B cell (primary cell): ENCODE measurements around the gene SALL4. TPM values are rescaled to one million over a fixed set of nuclear protein-coding genes. Genes with fewer than 3 reads are reported as not detected.

Source experiments
- ATAC-seq: fragments of 200-7000 bp; cut with Tn5 transposase; one replicate; pipeline ENCODE4 v1.10.0; 2021; ENCODE audit warnings: low read depth, mild to moderate bottlenecking, moderate number of reproducible peaks, moderate library complexity
- CTCF ChIA-PET: fragments of 350-600 bp; sonication (Branson Sonifier 250); formaldehyde crosslinking; loops from one replicate; lab custom pipeline; 2021; ENCODE audit warnings: antibody characterized with exemption, inconsistent platforms; lab: Charles Lee
- POLR2A ChIA-PET: fragments of 350-600 bp; sonication (Branson Sonifier 250); formaldehyde crosslinking; loops from one replicate; lab custom pipeline; 2021; ENCODE audit warnings: antibody characterized with exemption; lab: Charles Lee
- DNase-seq: peaks from one replicate; pipeline ENCODE4 v3.0.0; 2013
- H2AFZ ChIP-seq: 2 replicates; pipeline ENCODE4 v1.6.1; 2012; ENCODE audit warnings: mild to moderate bottlenecking, low read depth, low read length; ENCODE audit not compliant: insufficient read depth, poor library complexity, severe bottlenecking
- H3K27ac ChIP-seq, 2 donors: 1 replicate in 1 of 2; 2 replicates in 1 of 2; pipeline ENCODE4 v1.5.1; 2012 to 2013; ENCODE audit warnings: low read length in 2 of 2, mild to moderate bottlenecking in 2 of 2, moderate library complexity in 1 of 2
- H3K27me3 ChIP-seq, 4 experiments: fragments of 200-600 bp in 1 of 4; sonication (generic) in 1 of 4; replicated peaks in 1 of 4; 1 replicate in 2 of 4; 2 replicates in 2 of 4; pipeline versions ENCODE4 v1.6.1 to v1.7.0; 2013 to 2016; ENCODE audit warnings: low read length in 3 of 4, mild to moderate bottlenecking in 2 of 4, mixed read lengths in 1 of 4, moderate library complexity in 1 of 4; ENCODE audit not compliant: insufficient read depth in 4 of 4, control insufficient read depth in 3 of 4; ENCODE audit errors: control extremely low read depth in 1 of 4
- H3K36me3 ChIP-seq, 2 experiments: replicated peaks in 1 of 2; 1 replicate in 1 of 2; 2 replicates in 1 of 2; pipeline versions ENCODE4 v1.6.1 to v1.7.1; 2013; ENCODE audit warnings: low read length in 1 of 2; ENCODE audit not compliant: insufficient read depth in 2 of 2, control insufficient read depth in 1 of 2; ENCODE audit errors: control extremely low read depth in 1 of 2, extremely low read depth in 1 of 2
- H3K4me1 ChIP-seq, 2 donors: fragments of 200-600 bp in 1 of 2; sonication (generic) in 1 of 2; 1 replicate in 1 of 2; 2 replicates in 1 of 2; pipeline versions ENCODE4 v1.5.1 to v1.6.1; 2013 to 2017; ENCODE audit warnings: low read length in 2 of 2; ENCODE audit not compliant: control insufficient read depth in 2 of 2, insufficient read depth in 2 of 2
- H3K4me2 ChIP-seq: replicated peaks from 2 replicates; pipeline ENCODE3; 2012; ENCODE audit warnings: mild to moderate bottlenecking, low read depth, low read length; ENCODE audit not compliant: poor library complexity, severe bottlenecking
- H3K4me3 ChIP-seq, 5 experiments: fragments of 200-600 bp in 1 of 5; sonication (generic) in 1 of 5; 1 replicate in 3 of 5; 2 replicates in 2 of 5; pipeline versions ENCODE4 v1.5.1 to v1.7.0; 2011 to 2016; ENCODE audit warnings: low read length in 4 of 5, mild to moderate bottlenecking in 4 of 5, low read depth in 2 of 5, control low read depth in 1 of 5, moderate library complexity in 1 of 5; ENCODE audit not compliant: insufficient read depth in 1 of 5; ENCODE audit errors: control extremely low read depth in 1 of 5, extremely low read depth in 1 of 5
- H3K79me2 ChIP-seq: fragments of 200-600 bp; sonication (generic); one replicate; pipeline ENCODE4 v1.6.0; 2016; ENCODE audit warnings: low read length; ENCODE audit not compliant: control insufficient read depth, insufficient read depth
- H3K9ac ChIP-seq: fragments of 200-600 bp; sonication (generic); 2 replicates; pipeline ENCODE4 v1.6.1; 2017; ENCODE audit warnings: mild to moderate bottlenecking, low read length, moderate library complexity
- H3K9me3 ChIP-seq, 3 donors: one replicate each; pipeline versions ENCODE4 v1.6.1 to v1.7.1; 2013; ENCODE audit warnings: low read length in 2 of 3; ENCODE audit not compliant: control insufficient read depth in 2 of 3, insufficient read depth in 1 of 3; ENCODE audit errors: control extremely low read depth in 1 of 3
- H4K20me1 ChIP-seq: 2 replicates; pipeline ENCODE4 v1.6.0; 2012; ENCODE audit warnings: mild to moderate bottlenecking, low read length; ENCODE audit not compliant: insufficient read depth, control insufficient read depth, poor library complexity, severe bottlenecking
- H3K27ac Mint-ChIP-seq: one replicate; pipeline ENCODE4 v1.8.0; 2021; ENCODE audit warnings: mixed read lengths
- H3K27me3 Mint-ChIP-seq: one replicate; pipeline ENCODE4 v1.8.0; 2021; ENCODE audit warnings: mixed read lengths
- H3K4me1 Mint-ChIP-seq: one replicate; pipeline ENCODE4 v1.8.0; 2021; ENCODE audit warnings: mixed read lengths
- H3K4me3 Mint-ChIP-seq: one replicate; pipeline ENCODE4 v1.8.0; 2021; ENCODE audit warnings: mixed read lengths
- H3K9me3 Mint-ChIP-seq: one replicate; pipeline ENCODE4 v1.8.0; 2022; ENCODE audit warnings: mixed read lengths; ENCODE audit not compliant: insufficient read depth
- EZH2 ChIP-seq: IDR thresholded peaks from 2 replicates; pipeline ENCODE4 v1.6.1; 2012; ENCODE audit warnings: borderline replicate concordance, low read depth, mild to moderate bottlenecking, moderate library complexity, low read length; ENCODE audit not compliant: insufficient read depth, poor library complexity, severe bottlenecking
- WGBS: methylation state at CpG from one replicate; pipeline ENCODE4 v1.1.5; 2013; ENCODE audit warnings: missing lambda C conversion rate; ENCODE audit not compliant: insufficient coverage; 5-methylcytosine and 5-hydroxymethylcytosine counted together
- intact Hi-C: fragments of 100-400 bp; cut with micrococcal nuclease; formaldehyde crosslinking; loops from one replicate; pipeline ENCODE4 v1.10.0; 2022
- polyA minus RNA-seq: library from RNA; depleted of rRNA, polyadenylated mRNA; stranded (reverse); fragments of >200 nt; gene quantifications from 2 replicates; pipeline ENCODE4 v1.2.3, GENCODE V29; 2012
- polyA plus RNA-seq: library from polyadenylated mRNA; depleted of rRNA; stranded (reverse); fragments of >200 nt; gene quantifications from 2 replicates; pipeline ENCODE4 v1.2.3, GENCODE V29; 2012
- total RNA-seq, 2 donors: library from RNA; stranded (reverse); fragments of 120-200 nt in 1 of 2; gene quantifications; 1 replicate in 1 of 2; 2 replicates in 1 of 2; pipeline versions ENCODE4 v1.2.3 to v1.2.4, GENCODE V29; 2013 to 2022
- TF ChIP-seq, protein P1 (sequence below): fragments of 200-600 bp; IDR thresholded peaks from one replicate; pipeline ENCODE4 v1.8.0; 2022; ENCODE audit warnings: antibody characterized with exemption, mild to moderate bottlenecking

The SALL4 gene
- not detected in 2 replicates for total RNA-seq
- not detected for total RNA-seq (2013)
- 0.17 and 0.21 TPM in 2 replicates for polyA plus RNA-seq
- 0.07 TPM in 1 of 2 replicates, not detected in the other for polyA minus RNA-seq

DNA sequence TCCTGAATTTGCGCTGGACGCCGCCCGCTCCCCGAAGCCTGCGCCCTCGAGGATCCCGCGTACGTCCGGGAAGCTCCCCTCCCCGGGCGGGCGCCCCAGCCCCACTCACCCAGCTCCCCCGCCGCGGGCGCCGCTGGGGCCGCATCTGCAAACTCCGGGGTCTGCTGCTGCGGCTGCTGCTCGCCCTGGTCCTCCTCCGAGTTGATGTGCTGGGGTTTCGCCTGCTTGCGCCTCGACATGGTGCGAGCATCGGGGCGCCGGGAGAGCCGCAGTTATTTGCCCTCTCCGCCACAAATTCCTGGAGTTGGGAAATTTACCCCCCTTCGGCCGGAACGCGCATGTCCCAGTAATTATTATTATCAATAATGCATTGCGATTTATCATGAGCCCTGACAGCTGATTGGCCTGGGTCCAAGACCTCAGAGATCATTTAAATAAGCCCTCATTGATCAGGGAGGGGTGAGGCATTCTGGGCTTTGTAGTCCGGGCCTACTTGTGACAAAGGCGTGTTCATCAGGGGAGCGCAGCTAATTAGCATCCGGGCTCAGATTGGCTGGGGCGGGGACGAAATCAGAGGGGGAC lies at the start of gene SALL4:
Gene SALL4 (minus strand): TSS at position 352 of the 582 bp plus-strand sequence. CDS start 113 bp downstream, at position 239.
- intact Hi-C loops = no loop called here
- CTCF ChIA-PET = no interaction called here
- H3K4me3 Mint-ChIP-seq = no peak within 1 kb of the TSS

DNA sequence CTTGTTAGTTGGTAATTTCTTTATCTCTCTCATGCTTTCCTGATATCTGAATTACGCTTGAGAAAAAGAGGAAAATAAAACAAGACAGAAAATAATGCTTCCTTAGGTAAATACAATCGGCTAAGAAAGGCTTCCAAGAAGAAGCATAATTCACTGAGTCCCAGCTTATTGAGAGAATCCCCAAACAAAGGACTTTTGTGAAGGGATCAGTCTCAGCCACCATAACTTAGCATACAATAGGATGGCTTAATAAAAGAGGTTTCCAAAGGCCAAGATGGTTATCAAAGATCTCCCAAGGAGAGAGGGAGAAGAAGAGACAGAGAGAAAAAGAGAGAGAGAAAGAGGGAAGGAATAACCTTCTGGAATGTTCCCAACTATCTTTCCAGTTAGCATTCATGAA lies 46.0 kb upstream of the SALL4 start:
- peaks cover 0 to 2% (median 0%) of the 10 kb centered on the region in 4 experiments for H3K27me3 ChIP-seq
- H3K4me1 ChIP-seq = no peaks in the 10 kb centered on the region
- no peak overlapping the region for H3K4me3 ChIP-seq
- H3K27ac ChIP-seq = no peak overlapping the region
- TF ChIP-seq, protein P1, sequence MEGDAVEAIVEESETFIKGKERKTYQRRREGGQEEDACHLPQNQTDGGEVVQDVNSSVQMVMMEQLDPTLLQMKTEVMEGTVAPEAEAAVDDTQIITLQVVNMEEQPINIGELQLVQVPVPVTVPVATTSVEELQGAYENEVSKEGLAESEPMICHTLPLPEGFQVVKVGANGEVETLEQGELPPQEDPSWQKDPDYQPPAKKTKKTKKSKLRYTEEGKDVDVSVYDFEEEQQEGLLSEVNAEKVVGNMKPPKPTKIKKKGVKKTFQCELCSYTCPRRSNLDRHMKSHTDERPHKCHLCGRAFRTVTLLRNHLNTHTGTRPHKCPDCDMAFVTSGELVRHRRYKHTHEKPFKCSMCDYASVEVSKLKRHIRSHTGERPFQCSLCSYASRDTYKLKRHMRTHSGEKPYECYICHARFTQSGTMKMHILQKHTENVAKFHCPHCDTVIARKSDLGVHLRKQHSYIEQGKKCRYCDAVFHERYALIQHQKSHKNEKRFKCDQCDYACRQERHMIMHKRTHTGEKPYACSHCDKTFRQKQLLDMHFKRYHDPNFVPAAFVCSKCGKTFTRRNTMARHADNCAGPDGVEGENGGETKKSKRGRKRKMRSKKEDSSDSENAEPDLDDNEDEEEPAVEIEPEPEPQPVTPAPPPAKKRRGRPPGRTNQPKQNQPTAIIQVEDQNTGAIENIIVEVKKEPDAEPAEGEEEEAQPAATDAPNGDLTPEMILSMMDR = no peak
- TF ChIP-seq EZH2 = no peak
- intact Hi-C loops = no loop called here
- no peak for ATAC-seq
- ChIA-PET CTCF (no interaction called here), POLR2A (no interaction called here)
- no peaks in the 10 kb centered on the region for H3K36me3 ChIP-seq
- H3K4me1 Mint-ChIP-seq = no peaks in the 10 kb centered on the region
- H3K4me2 ChIP-seq = no peak overlapping the region
- no peak for DNase-seq
- H2AFZ ChIP-seq = no peak overlapping the region
- no peaks in the 10 kb centered on the region for H3K9me3 ChIP-seq
- no peaks in the 10 kb centered on the region for H4K20me1 ChIP-seq
- no CpG with 5 or more reads among the region's 2 CpGs for WGBS
- H3K9ac ChIP-seq = no peak overlapping the region
- H3K79me2 ChIP-seq = no peaks in the 10 kb centered on the region
- no peaks in the 10 kb centered on the region for H3K27me3 Mint-ChIP-seq
- no peak overlapping the region for H3K4me3 Mint-ChIP-seq
- H3K27ac Mint-ChIP-seq = no peak overlapping the region
- H3K9me3 Mint-ChIP-seq = no peaks in the 10 kb centered on the region

More for the DNA sequence above, at the start of gene SALL4:
- TF ChIP-seq, protein P1 = no peak
- no peak for TF ChIP-seq EZH2
- peak within 1 kb of the TSS; percentile 54 for H3K4me2 ChIP-seq
- peak within 1 kb of the TSS in 1 of 5 experiments; percentile 32 for H3K4me3 ChIP-seq
- POLR2A ChIA-PET = no interaction called here
- H3K9ac ChIP-seq = no peak within 1 kb of the TSS
- peaks cover 13 to 17% of the 10 kb centered on the region in 2 donors for H3K4me1 ChIP-seq
- no peaks in the 10 kb centered on the region for H3K36me3 ChIP-seq
- Mint-ChIP-seq H3K4me1 (peaks cover 12% of the 10 kb centered on the region), H3K27ac (no peak within 1 kb of the TSS), H3K27me3 (peaks cover 65% of the 10 kb centered on the region), H3K9me3 (no peaks in the 10 kb centered on the region)
- WGBS = 55% methylated on average over 31 of the region's 44 CpGs
- peak within 1 kb of the TSS; percentile 38 for H2AFZ ChIP-seq
- no peaks in the 10 kb centered on the region for H4K20me1 ChIP-seq
- peaks cover 0 to 39% (median 20%) of the 10 kb centered on the region in 4 experiments for H3K27me3 ChIP-seq
- ATAC-seq (no peak), DNase-seq (no peak)
- no peak within 1 kb of the TSS for H3K27ac ChIP-seq
- no peaks in the 10 kb centered on the region for H3K79me2 ChIP-seq
- no peaks in the 10 kb centered on the region for H3K9me3 ChIP-seq
